Cortex of kidney (tissue), 1 donor: ENCODE measurements around the gene CEP126.

Source experiments
- DNase-seq: peaks from one replicate; lab custom pipeline; 2025; lab: John Stamatoyannopoulos, UW

The CEP126 gene, protein sequence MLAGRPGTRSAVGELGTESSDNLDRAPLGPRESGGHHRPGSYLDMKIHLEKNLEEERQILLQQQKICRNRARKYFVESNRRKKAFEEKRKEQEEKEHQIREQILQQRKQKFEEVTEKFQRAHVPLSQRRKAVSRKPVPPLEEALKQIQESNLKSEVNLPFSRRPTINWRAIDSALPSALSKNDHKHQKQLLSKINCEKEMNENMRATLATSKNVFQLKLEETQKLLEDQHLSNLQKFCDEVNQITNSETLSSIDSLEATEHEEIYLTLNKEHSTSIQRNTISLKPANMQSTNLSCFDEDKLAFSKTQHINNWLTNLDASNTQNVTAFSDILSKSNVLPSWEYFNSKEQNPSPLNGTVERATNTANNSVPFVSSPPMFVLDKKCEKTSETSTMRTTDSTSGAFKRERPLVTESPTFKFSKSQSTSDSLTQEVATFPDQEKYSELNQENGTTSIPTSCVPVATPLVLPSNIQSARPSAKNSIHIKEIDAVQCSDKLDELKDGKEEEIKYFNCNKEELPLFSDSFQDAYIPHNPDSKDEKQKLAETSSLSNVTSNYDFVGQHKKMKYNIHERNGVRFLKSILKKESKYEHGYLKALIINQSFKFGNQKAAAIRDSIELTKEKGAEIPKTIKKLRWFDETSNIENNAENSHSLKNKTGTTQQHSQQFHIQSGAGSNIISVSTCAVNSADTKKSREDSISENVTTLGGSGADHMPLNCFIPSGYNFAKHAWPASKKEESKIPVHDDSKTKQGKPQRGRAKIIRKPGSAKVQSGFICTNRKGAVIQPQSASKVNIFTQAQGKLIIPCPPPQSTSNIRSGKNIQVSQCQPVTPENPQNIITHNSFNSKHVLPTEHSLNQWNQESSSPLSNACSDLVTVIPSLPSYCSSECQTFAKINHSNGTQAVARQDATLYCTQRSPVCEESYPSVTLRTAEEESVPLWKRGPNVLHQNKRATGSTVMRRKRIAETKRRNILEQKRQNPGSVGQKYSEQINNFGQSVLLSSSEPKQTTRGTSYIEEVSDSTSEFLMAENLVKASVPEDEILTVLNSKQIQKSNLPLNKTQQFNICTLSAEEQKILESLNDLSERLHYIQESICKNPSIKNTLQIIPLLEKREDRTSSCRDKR

DNA sequence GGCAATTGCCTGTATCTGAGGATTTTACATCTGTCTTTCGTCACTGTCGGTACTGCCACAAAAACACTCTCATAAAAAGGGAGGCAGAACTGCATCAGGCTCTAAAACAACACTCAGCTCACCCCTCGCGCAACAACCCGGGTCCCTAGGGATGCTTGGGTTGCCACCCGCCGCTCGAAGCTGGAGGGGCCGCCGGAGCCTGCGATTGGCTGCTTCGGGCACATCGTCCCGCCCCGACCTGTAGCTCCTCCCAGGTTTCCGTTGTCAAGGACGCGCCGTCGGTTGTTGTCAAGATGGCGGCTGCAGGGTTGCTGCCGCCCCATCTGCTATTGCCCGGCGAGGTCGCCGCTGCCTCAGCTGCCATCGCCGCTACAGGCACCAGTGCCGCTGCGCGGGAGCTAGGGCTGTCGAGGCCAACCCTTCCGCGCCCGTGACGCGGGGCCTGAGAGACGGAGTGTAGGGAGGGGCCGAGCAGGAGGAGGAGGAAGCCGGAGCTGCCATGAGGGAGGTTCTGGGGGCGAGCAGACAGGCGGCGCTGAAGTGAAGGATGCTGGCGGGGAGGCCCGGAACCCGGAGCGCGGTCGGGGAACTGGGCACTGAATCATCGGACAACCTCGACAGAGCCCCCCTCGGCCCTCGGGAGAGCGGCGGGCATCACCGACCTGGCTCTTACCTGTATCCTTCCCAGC lies at the start of gene CEP126:
Gene CEP126, plus strand, starts transcription at position 273 of the 689 bp plus-strand sequence. Its CDS starts 275 bp downstream, at position 548.
- no peak for DNase-seq

DNA sequence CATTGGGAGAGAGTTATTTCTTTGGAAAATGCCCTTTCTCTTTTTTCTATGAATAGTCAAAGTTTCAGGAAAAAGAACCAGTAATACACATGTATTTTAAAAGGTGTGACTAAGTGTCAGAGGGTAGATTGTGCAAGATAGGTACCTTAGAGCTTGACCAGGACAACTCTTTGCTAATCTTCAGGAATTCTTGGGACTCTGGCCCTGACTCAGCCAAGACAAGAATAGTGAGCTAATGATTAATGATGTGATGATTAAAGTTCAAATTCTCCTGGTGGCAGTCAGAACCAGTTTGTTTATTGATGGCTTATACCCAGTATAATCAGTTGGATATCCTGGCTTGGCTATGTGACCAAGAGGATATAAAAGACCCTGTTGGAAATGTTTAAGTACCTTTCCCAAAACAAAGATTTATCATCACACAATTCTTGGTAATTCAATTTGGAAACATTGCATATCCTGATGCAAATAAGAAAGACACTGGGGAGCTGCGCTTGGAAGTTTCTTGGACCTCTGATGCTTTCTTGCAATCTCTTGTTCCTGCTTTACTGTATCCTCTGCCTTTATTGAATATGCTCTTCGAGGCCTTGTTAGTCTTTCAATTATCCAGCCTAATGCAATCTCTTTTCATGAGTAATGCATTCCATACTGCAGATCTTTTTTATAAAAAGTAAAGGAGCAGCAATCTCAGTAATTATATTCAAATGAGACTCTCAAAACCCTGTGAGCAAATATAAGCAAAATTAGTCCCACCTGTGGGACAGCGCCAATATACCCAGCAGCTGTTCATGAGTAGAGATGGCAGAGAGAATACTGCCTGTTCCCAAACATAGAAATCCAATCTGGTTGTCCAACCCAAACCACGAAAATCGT lies 48.0 kb upstream of the CEP126 start:
- DNase-seq = no peak

DNA sequence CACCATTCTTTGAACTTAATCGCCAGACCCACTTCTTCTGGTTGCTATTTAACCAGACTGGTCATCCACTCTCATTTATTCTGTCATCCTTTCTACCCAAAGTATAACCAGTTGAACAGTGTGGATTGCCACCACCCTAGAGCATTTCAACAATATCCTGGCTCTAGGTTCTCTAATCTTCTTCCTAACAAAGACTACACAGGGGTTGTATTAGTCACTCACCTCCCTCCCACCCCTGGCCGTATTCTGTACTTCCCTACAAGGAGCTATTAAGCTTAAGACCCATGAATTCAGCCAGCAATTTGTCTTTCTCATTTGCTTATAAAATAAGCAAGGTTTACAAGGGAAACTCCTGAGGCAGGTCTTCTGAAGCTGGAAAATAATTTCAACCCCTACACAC lies 46.9 kb upstream of the CEP126 start:
- DNase-seq = no peak

DNA sequence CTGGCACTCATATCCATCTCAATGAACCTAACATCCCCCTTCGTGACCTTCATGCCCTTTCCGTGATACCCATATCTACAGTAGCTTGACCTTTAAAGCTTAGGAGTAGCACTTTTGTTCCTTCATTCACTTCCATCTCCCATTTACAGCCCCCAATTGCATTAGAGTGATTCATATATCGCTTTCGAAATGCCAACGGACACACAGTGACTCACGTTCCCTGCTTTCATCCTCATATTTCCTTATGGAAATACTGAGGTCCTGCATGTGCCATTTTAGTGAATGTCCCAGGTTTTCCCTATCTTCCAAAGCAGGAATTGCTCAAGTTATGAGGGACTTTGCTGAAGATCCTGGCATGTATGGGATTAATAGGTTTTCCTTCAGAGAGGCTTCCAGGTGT lies 44.3 kb upstream of the CEP126 start:
- no peak for DNase-seq

- no peak for DNase-seq
Observed at GRCh38 chr11:101872171-101872882, 42.5 kb upstream of the CEP126 start.

GRCh38 chr11:101880222-101880621 lies 34.6 kb upstream of the CEP126 start:
- DNase-seq = no peak

DNA sequence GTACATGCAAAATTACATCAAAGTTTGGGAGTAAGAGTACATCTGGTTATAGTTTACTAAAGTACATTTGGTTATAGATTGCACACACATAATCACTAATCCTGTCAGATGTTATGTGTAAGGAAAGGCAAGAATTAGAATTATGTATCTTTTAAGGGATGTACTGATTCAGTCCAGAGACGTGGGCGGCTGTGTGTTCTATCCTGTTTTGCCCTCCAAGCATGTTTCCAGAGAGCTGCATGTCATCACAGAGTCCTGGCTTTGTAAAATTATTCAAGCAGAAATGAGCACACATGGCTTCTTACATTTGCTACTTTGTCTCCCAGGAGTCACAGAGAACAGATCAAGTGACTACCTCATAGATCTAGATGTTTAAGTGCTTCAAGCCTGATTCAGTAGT lies 33.2 kb upstream of the CEP126 start:
- DNase-seq = no peak

DNA sequence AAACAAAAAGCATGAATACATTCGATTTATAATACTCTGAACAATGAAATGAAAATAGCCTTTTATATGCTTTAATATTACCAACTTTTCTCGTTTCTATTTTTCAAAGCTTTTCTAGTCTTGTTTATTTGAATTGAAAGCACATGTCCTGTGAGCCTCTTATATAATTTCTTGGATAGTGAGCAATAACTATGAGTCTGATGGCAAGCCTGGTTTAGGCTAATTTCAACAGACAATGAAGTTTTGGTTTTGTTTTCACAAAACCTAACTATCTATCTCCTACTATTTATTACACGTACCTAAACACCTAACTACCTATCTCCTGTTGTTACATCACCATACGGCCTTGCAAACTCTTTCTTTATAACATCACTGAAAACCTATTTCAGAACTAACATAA lies 29.2 kb upstream of the CEP126 start:
- DNase-seq = no peak

DNA sequence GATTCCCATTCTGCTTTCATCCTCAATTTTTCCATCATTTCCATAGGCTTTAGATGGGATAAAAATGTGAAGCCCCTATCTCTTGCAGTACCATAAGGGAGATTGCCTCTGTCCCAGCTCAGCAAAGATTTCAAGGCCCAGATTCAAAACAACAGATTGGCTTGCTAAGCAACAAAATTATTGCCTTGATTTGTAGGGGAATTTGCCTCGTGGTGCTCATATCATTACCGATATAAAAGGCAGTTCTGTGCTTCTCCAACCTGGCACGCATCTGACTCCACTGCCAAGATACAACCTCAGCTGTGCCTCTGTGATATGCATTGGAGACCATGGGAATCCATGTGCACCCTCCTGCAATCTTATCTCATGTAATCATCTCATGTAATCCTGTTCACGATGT lies 25.0 kb upstream of the CEP126 start:
- DNase-seq = no peak

DNA sequence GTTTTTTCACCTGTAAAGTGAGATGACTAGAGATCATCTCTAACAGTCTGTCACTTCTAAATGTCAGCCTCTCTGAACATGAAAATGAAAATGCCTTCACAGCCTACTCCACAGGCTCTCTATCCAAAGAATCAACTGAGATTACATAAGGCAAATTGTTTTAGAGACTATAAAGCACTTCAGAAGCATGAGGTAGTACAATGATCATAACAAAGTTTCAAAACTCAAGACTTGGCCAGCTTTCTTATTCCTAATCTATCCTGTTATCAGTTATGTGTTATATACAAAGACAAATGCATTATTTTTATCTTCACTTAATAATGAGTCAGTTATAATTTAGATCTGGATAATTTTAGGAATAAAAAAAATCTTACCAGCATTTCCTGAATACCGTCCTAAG lies 20.3 kb upstream of the CEP126 start:
- DNase-seq = no peak

DNA sequence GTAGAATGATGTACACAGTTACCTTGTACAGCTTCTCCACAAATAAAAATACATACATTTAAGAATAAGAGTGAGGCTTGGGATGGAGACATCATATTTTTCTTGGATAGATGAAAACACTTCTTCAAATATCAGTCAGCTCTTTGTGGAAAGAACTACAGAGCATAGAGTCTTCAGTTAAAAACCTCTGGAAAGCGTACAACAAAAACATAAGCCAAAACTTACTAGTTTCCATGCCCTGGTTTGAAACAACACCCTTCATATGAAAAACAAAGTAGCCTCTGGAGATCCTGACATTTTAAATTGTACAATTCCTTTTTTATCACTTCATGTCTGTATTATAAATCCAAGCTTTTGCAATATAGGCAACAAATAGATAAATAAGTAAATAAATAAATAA lies 7.0 kb upstream of the CEP126 start:
- DNase-seq = no peak

DNA sequence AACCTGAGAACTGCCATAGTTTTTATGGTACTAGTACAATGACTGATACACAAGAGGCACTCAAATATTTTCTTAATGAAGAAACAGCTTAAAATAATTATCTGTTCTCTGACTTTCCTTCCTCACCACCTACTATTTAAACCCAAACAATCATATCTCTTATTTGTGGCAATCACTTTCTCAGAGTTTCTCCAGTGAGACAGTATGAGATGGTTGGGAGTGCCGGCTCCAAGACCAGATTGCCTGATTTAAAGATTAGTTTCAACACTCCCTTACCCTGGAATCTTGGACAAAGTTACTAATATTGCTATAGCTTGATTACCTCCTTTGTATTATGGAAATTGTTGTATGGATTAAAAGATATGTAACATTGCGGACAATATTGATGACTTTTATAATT lies 5.7 kb upstream of the CEP126 start:
- no peak for DNase-seq

DNA sequence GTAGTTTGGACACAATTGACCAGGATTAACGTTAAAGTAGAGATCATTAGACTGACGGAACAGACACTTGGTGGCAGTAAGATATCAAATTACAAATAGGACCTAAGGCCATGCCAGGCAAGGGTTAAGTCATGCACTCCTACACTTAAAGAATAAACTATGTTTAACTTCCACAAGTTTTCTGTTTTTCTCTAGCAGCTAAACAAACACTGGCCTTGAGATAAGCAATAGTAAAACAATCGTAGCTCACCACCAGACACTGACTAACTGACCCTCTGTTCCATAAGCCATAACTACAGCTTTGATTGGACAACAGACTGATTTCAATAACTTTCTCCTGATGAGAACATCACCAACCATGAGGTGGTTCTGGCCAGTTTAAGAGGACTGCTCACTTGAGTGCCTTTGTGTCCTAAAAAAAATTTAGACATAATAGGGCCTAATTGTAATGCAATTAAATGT lies 2.0 kb upstream of the CEP126 start:
- DNase-seq = no peak

GRCh38 chr11:101913656-101914055 lies 1.2 kb upstream of the CEP126 start:
- no peak for DNase-seq

GRCh38 chr11:101914341-101914737 lies 471 bp upstream of the CEP126 start:
- DNase-seq = no peak

DNA sequence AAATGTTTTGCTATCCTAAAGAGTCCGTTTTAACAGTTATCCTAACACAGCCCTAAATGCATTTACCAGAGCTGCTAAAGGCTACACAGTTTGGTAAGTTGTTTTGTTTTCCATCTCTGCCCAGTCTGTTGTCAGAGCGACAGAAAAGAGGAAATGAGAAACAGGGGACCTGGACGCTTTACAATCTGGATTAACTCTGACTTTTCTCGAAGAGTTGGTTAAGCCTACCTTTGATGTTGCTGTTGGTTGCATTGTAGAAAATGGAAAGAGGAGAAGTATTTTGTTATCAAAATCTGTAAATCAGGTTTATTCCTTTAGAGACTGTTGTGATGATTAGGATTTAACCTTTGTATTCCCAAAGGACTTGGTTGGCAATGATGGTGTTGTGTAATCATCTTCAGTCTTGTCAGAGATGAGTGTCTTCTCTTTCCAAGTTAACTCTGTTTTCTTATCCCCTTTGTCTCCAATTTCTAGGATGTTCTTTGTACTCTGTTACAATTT lies 1.0 kb downstream of the CEP126 start:
- no peak for DNase-seq

DNA sequence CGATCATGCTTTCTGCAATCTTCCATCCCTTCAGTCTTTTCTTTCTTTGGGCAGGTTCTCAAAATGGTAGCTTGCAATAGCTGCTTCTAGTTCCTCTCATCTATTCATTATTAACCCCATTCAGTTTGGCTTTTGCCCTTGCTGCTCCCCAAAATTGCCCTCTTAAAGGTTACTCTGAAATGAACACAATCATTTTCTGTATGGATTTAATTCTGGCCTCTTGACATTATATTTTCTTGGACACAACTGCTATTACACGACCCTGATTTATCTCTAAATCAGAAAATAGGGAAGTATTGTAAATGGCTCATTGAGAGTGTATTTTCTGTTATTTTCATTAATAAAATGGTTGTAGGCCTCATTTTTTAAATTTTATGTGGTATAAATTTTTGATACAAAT lies 1.6 kb downstream of the CEP126 start, which contains the start of gene ANGPTL5:
Gene ANGPTL5, minus strand, starts transcription at position 101 of the 400 bp plus-strand sequence. CDS start 8,613 bp downstream, outside the sequence.
- DNase-seq = no peak

GRCh38 chr11:101917226-101917625 lies 2.4 kb downstream of the CEP126 start:
- DNase-seq = no peak

DNA sequence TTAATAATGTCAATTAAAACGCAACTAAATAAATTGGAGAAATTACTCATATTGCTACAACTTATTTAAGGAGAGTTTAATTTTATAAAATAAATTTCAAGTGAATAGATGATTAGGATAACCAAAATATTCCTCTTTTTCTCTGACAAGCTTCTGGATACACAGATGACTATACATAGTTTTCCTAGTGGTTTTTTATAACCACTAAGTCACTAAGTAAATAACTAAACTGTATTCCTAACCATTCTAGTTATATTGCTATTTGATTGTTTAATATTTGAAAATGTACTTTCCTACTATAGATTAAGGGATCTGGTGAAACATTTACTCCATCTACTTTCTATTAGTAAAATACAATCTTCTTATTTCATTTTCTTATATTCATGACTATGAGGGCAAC lies 6.2 kb downstream of the CEP126 start:
- no peak for DNase-seq

DNA sequence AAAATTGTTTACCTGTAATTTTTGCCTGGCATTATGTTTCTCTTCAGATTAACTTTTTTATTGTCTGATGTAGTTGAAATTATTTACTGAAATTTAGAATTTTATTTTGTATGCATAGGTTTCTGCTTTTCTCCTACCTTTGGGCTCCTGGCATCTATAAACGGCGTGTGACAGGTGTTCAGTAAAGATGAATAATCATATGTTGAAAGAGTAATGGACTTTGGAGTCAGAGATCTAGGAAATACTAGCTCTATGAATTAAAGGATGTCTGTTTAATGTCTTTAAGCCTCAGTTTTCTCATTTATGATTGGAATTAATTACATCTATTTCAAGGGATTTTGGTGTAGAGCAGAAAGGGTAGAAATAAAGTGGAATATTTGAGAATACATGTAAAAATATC lies 8.7 kb downstream of the CEP126 start:
- no peak for DNase-seq
